GM18873 (cell line): Measurements from ENCODE around the gene YAE1.
"Not testable (repeated sequence)": the region's sequence is repeated elsewhere in the genome, so short reads cannot be mapped to it uniquely, and the experiment has no call there.

Experiments used
- ATAC-seq: cut with Tn5 transposase; IDR thresholded peaks from one replicate; pipeline ENCODE4 v1.9.1; 2021; ENCODE audit warnings: mild to moderate bottlenecking, moderate library complexity, moderate number of reproducible peaks; ENCODE audit not compliant: unreplicated experiment, low FRiP score

The YAE1 gene

GRCh38 chr7:39566023-39566921, at the start of gene YAE1:
Gene YAE1, plus strand, starts transcription at chr7:39566404. Its CDS starts 15 bp downstream, at chr7:39566419.
- ATAC-seq, result peak; percentile 96

- ATAC-seq, result no peak
These were observed 49.7 kb upstream of the YAE1 start for GRCh38 chr7:39516498-39516897.

GRCh38 chr7:39517240-39517639, 49.0 kb upstream of the YAE1 start:
- no peak for ATAC-seq

GRCh38 chr7:39525926-39526325, 40.3 kb upstream of the YAE1 start:
- no peak for ATAC-seq

GRCh38 chr7:39526666-39527065, 39.5 kb upstream of the YAE1 start:
- ATAC-seq, result no peak

- no peak for ATAC-seq
These were observed 38.9 kb upstream of the YAE1 start for GRCh38 chr7:39527296-39527695.

- no peak for ATAC-seq
These were observed 38.3 kb upstream of the YAE1 start for GRCh38 chr7:39527951-39528350.

- no peak for ATAC-seq
These were observed 37.4 kb upstream of the YAE1 start for GRCh38 chr7:39528849-39529248.

- ATAC-seq, result no peak
These were observed 36.6 kb upstream of the YAE1 start for GRCh38 chr7:39529582-39529981.

- no peak for ATAC-seq
These were observed 35.2 kb upstream of the YAE1 start for GRCh38 chr7:39530971-39531370.

- no peak for ATAC-seq
These were observed 34.4 kb upstream of the YAE1 start for GRCh38 chr7:39531818-39532217.

- ATAC-seq, result no peak
These were observed 33.4 kb upstream of the YAE1 start for GRCh38 chr7:39532832-39533231.

- ATAC-seq, result no peak
These were observed 31.6 kb upstream of the YAE1 start for GRCh38 chr7:39534599-39534998.

- ATAC-seq, result no peak
These were observed 31.1 kb upstream of the YAE1 start for GRCh38 chr7:39535064-39535463.

GRCh38 chr7:39535720-39536119, 30.5 kb upstream of the YAE1 start:
- no peak for ATAC-seq

GRCh38 chr7:39536951-39537350, 29.3 kb upstream of the YAE1 start:
- ATAC-seq, result no peak

GRCh38 chr7:39539816-39540215, 26.4 kb upstream of the YAE1 start:
- no peak for ATAC-seq

- no peak for ATAC-seq
These were observed 25.9 kb upstream of the YAE1 start for GRCh38 chr7:39540320-39540719.

- ATAC-seq, result no peak
These were observed 24.7 kb upstream of the YAE1 start for GRCh38 chr7:39541511-39541910.

GRCh38 chr7:39544774-39545173, 21.4 kb upstream of the YAE1 start:
- ATAC-seq, result not testable (repeated sequence)

- no peak for ATAC-seq
These were observed 18.9 kb upstream of the YAE1 start for GRCh38 chr7:39547336-39547735.

- no peak for ATAC-seq
These were observed 15.8 kb upstream of the YAE1 start for GRCh38 chr7:39550411-39550810.
